WERI-Rb-1 (cell line): Measurements from ENCODE around the gene CALB2.
A peak's percentile ranks its signal among the peaks of the same experiment; 100 is the strongest.

Experiments
- DNase-seq: peaks from one replicate; pipeline ENCODE4 v3.0.0-alpha.2; 2020
- H3K27ac ChIP-seq: fragments of 250-450 bp; sonication (Bioruptor Pico); 2 replicates; pipeline ENCODE4 v1.5.1; 2020; ENCODE audit warnings: mild to moderate bottlenecking, moderate library complexity
- H3K27me3 ChIP-seq: fragments of 250-450 bp; sonication (Bioruptor Pico); 2 replicates; pipeline ENCODE4 v1.5.1; 2021; ENCODE audit warnings: mild to moderate bottlenecking, low read depth, moderate library complexity; ENCODE audit not compliant: insufficient read depth, severe bottlenecking
- H3K36me3 ChIP-seq: fragments of 250-450 bp; sonication (Bioruptor Pico); 2 replicates; pipeline ENCODE4 v1.5.1; 2020; ENCODE audit warnings: mild to moderate bottlenecking, moderate library complexity
- H3K4me3 ChIP-seq: 2 replicates; pipeline ENCODE4 v1.5.1; 2011; ENCODE audit warnings: low read depth, mild to moderate bottlenecking, control low read depth, low read length
- H3K9me3 ChIP-seq: fragments of 250-450 bp; sonication (Bioruptor Pico); 2 replicates; pipeline ENCODE4 v1.5.1; 2021; ENCODE audit warnings: mild to moderate bottlenecking, moderate library complexity; ENCODE audit not compliant: severe bottlenecking
- TF ChIP-seq, protein P1 (sequence below): IDR thresholded peaks from 2 replicates; pipeline ENCODE4 v1.5.1; 2011; ENCODE audit warnings: low read depth, mild to moderate bottlenecking, control low read depth, inconsistent platforms, low read length

Gene CALB2

DNA sequence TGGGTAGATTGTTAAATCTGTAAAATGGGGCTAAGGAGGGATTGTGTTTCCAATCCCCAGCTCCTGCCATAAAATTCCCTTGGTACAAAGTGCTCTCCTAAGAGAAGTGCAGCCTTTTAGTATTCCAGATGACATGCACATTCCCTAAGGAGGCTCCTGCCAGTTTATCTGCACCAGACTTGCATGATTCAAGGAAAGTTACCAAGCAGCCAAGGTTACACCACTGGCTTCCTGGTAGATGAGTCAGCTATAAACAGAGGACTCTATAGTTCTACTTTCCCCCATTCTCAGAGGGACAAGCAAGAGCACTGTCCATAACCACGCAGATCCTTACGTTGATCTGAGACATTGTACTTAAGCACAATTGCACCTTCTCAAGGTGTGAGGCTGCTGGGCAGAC is 1.9 kb downstream of the CALB2 start:
- Histone ChIP-seq H3K9me3 (no peaks in the 10 kb centered on the region), H3K36me3 (no peaks in the 10 kb centered on the region), H3K27ac (no peak overlapping the region), H3K4me3 (no peak overlapping the region), H3K27me3 (peaks cover 2% of the 10 kb centered on the region)
- DNase-seq, result no peak
- TF ChIP-seq, protein P1, sequence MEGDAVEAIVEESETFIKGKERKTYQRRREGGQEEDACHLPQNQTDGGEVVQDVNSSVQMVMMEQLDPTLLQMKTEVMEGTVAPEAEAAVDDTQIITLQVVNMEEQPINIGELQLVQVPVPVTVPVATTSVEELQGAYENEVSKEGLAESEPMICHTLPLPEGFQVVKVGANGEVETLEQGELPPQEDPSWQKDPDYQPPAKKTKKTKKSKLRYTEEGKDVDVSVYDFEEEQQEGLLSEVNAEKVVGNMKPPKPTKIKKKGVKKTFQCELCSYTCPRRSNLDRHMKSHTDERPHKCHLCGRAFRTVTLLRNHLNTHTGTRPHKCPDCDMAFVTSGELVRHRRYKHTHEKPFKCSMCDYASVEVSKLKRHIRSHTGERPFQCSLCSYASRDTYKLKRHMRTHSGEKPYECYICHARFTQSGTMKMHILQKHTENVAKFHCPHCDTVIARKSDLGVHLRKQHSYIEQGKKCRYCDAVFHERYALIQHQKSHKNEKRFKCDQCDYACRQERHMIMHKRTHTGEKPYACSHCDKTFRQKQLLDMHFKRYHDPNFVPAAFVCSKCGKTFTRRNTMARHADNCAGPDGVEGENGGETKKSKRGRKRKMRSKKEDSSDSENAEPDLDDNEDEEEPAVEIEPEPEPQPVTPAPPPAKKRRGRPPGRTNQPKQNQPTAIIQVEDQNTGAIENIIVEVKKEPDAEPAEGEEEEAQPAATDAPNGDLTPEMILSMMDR, result no peak

DNA sequence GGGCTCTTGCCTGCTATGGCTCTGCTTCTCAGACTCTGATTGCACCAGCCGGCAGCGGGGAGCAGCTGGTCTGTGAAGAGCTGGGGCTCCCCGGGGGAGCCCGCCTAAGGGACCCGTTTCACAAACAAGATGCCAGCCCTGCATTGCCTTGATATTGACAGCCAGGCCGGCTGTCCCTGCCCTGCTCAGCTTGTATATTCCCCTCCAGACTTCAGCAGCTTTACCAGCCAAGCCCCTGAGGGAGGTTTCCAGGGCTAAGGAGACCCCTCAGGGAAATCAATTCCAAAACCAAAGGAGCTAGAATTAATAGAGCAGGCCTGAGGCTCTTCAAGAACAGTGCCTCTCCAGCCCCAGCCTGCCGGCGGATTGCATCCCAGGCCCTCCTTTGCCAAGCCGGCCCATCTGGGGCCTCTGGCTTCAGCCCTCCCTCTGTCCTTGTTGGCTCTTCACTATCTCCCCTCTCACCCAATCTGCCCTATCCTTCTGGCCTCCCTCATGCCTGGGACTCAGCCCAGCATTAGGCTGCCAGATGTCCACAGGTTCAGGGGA is 5.7 kb downstream of the CALB2 start:
- DNase-seq, result peak; percentile 66
- TF ChIP-seq, protein P1, result no peak
- Histone ChIP-seq H3K27me3 (no peaks in the 10 kb centered on the region), H3K4me3 (no peak overlapping the region), H3K9me3 (no peaks in the 10 kb centered on the region), H3K36me3 (no peaks in the 10 kb centered on the region), H3K27ac (peak overlapping the region; percentile 71)

DNA sequence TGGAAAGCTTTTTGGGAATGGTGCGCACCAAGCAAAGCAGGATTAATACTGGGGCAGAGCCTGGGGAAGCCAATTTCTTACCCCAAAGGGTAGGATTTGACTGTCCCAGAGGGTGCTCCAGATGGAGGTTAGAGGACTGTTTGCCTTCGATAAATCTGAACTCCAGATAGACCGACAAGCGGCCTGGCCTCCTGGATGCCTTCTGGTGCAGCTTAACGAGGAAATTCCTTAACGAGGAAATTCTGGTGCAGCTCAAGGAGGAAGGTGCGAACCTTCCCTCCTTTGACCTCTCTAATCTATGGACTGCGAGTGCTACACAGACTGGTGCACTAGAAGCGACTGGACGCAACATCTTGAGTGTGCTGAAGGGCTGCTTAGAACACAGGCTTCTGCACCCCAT is 6.5 kb downstream of the CALB2 start:
- TF ChIP-seq, protein P1, result no peak
- DNase-seq, result peak; percentile 54
- Histone ChIP-seq H3K9me3 (no peaks in the 10 kb centered on the region), H3K27me3 (no peaks in the 10 kb centered on the region), H3K36me3 (no peaks in the 10 kb centered on the region), H3K4me3 (no peak overlapping the region), H3K27ac (peak overlapping the region; percentile 71)

DNA sequence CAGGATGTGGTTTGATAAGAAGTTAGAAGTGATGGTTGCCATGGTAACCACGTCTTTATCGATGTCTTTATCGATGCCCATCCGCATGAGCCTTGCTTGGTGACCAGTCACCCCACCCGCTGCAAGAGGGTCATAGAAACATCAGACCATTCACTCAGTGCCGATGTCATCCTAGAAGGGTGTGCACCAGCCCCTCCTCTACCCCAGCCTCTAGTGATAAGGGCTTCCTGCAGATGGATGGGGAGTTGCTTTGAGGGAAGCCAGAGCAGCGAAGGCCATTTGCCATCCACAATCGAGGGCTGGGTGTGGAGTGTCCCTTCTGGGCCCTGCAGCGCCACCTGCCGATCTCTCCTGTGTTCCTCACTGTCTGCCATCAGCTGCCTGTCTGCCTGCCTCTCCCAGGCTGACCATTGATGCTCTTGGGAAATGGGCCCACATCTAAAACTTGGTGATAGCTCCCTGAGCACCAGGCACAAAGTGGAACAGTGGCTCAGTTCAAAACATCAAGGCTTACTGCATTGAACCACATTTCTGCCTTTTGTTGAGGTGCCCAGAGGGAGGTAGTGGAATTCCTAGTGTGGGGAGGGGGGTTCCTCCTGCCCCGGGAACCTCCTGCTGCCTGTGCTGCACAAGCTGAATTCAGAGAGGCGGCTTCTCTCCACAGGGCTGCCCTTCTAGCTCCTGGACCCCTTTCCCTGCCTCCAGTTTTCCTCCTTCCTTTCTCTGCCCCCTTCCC is 8.9 kb downstream of the CALB2 start:
- H3K9me3 ChIP-seq, result no peaks in the 10 kb centered on the region
- H3K27me3 ChIP-seq, result no peaks in the 10 kb centered on the region
- no peak overlapping the region for H3K4me3 ChIP-seq
- no peak overlapping the region for H3K27ac ChIP-seq
- TF ChIP-seq, protein P1, result peak; percentile 98
- DNase-seq, result peak; percentile 84
- H3K36me3 ChIP-seq, result no peaks in the 10 kb centered on the region

DNA sequence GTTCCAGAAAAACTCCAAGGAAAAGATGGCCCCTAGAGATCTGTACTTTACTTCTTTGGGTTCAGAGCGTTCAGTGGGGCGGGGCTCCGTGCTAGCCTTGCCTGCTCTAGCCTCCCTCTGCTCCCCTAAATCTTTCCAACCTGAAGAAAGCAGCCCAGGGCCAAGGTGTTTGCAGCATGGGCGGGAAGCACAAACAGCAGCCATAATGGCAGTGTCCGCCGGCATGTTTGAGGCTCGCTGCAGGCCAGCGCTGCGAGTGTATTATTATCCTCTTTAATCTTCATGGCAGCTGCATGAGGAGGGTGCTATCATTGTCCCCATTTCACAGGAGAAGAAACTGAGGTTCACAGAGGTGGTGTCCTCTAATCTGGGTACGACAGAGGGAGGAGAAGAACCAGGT is 10.4 kb downstream of the CALB2 start:
- TF ChIP-seq, protein P1, result no peak
- Histone ChIP-seq H3K36me3 (no peaks in the 10 kb centered on the region), H3K27me3 (no peaks in the 10 kb centered on the region), H3K27ac (no peak overlapping the region), H3K4me3 (no peak overlapping the region), H3K9me3 (no peaks in the 10 kb centered on the region)
- no peak for DNase-seq
